Neural progenitor cell (in vitro differentiated cells): ENCODE measurements around the gene ACACA. TPM values are rescaled to one million over a fixed set of nuclear protein-coding genes. Genes with fewer than 3 reads are reported as not detected.
A peak's percentile ranks its signal among the peaks of the same experiment; 100 is the strongest.

Source experiments
- DNase-seq: peaks from one replicate; pipeline ENCODE4 v3.0.0-alpha.2; 2016; ENCODE audit warnings: low spot score
- H2AFZ ChIP-seq: fragments of 200-600 bp; sonication (generic); replicated peaks from 2 replicates; pipeline ENCODE4 v1.6.1; 2016; ENCODE audit warnings: antibody characterized with exemption
- H3F3A ChIP-seq: fragments of 200-600 bp; sonication (generic); 2 replicates; pipeline ENCODE4 v1.6.1; 2016; ENCODE audit warnings: antibody characterized with exemption, low read depth
- H3K27ac ChIP-seq: fragments of 200-600 bp; sonication (generic); 2 replicates; pipeline ENCODE4 v1.5.1; 2016; ENCODE audit warnings: mild to moderate bottlenecking
- H3K27me3 ChIP-seq: fragments of 200-600 bp; sonication (generic); 2 replicates; pipeline ENCODE4 v1.6.1; 2016; ENCODE audit warnings: mild to moderate bottlenecking, moderate library complexity
- H3K36me3 ChIP-seq: fragments of 200-600 bp; sonication (generic); 2 replicates; pipeline ENCODE4 v1.5.1; 2016
- H3K4me1 ChIP-seq: fragments of 200-600 bp; sonication (generic); 2 replicates; pipeline ENCODE4 v1.6.1; 2016; ENCODE audit warnings: mixed run types
- H3K4me2 ChIP-seq: fragments of 200-600 bp; sonication (generic); 2 replicates; pipeline ENCODE4 v1.6.1; 2016
- H3K4me3 ChIP-seq: fragments of 200-600 bp; sonication (generic); 2 replicates; pipeline ENCODE4 v1.5.1; 2016
- H3K79me2 ChIP-seq: fragments of 200-600 bp; sonication (generic); 2 replicates; pipeline ENCODE4 v1.6.1; 2016; ENCODE audit warnings: low read depth
- H3K9ac ChIP-seq: fragments of 200-600 bp; sonication (generic); 2 replicates; pipeline ENCODE4 v1.6.1; 2016
- H3K9me3 ChIP-seq: fragments of 200-600 bp; sonication (generic); 2 replicates; pipeline ENCODE4 v1.5.1; 2016; ENCODE audit warnings: low read depth
- H4K20me1 ChIP-seq: fragments of 200-600 bp; sonication (generic); 2 replicates; pipeline ENCODE4 v1.6.1; 2016; ENCODE audit warnings: low read depth
- H3K27ac Mint-ChIP-seq: 3 replicates; pipeline ENCODE4 v1.8.0; 2021; ENCODE audit warnings: mixed read lengths
- H3K27me3 Mint-ChIP-seq: 2 replicates; pipeline ENCODE4 v1.8.0; 2022; ENCODE audit warnings: low read depth, mild to moderate bottlenecking, inconsistent platforms, moderate library complexity, mixed read lengths; ENCODE audit not compliant: insufficient read depth
- H3K36me3 Mint-ChIP-seq: 3 replicates; pipeline ENCODE4 v1.8.0; 2021; ENCODE audit warnings: mixed read lengths
- H3K4me1 Mint-ChIP-seq: 3 replicates; pipeline ENCODE4 v1.8.0; 2021; ENCODE audit warnings: mixed read lengths
- H3K4me3 Mint-ChIP-seq: 3 replicates; pipeline ENCODE4 v1.8.0; 2021; ENCODE audit warnings: mild to moderate bottlenecking, moderate library complexity, mixed read lengths
- H3K9me3 Mint-ChIP-seq: 3 replicates; pipeline ENCODE4 v1.8.0; 2020; ENCODE audit warnings: mixed read lengths
- EZH2 ChIP-seq: fragments of 200-600 bp; sonication (generic); IDR thresholded peaks from 2 replicates; pipeline ENCODE4 v1.6.1; 2017; ENCODE audit warnings: antibody characterized with exemption, mild to moderate bottlenecking, moderate library complexity
- EZH2phosphoT487 ChIP-seq: fragments of 200-600 bp; sonication (generic); IDR thresholded peaks from 2 replicates; pipeline ENCODE4 v1.6.1; 2017; ENCODE audit warnings: antibody characterized with exemption
- total RNA-seq: library from RNA; depleted of rRNA; stranded (reverse); fragments of >200 nt; gene quantifications from 2 replicates; pipeline ENCODE4 v1.2.3, GENCODE V29; 2015; ENCODE audit warnings: low replicate concordance
- TF ChIP-seq, protein P1 (sequence below): fragments of 200-600 bp; sonication (generic); IDR thresholded peaks from 2 replicates; pipeline ENCODE4 v1.5.1; 2017; ENCODE audit warnings: antibody characterized with exemption, mild to moderate bottlenecking

Gene ACACA
- 88.6 and 94.9 TPM in 2 replicates for total RNA-seq

DNA sequence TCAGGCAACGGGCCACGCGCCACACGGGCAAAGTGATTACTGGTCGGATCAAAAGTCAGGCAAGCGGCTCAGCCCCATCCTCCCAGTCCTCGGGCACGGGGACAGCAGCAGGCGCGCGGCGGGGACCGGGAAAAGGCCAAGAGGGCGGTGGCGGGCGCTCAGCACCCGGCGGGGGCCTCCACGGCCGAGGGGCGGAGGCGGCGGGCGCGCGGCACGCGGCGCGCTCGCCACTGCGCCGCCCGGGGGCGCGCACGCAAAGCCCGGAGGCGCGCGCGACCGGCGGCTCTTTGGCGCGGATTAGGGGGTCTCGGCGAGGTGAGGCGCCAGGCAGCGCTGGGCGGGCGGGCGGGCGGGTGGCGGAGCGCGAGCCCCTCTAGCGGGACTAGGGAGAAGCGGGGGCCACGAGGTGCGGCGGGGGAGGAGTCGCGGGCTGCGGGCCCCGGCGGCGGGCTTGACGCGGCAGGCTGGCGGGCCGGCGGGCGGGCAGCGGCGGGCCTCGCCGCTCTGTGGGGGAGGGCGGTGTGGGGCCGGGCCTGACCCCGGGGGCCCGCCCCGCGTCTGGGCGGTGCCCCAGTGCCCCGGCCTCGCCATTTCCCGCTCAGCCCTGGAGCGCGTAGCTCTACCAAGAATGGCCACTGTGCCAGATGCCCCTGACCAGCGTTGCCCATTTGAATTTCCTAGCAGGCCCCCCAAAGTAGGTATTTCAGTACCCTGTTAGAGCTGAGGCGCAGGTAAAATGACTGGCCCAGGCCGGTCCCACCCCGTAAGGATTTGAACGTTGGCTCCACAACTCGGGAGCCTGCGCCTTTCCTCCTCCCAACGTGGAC lies at the start of gene ACACA, which contains the start of gene TADA2A:
Gene ACACA, minus strand, starts transcription at position 202 of the 827 bp plus-strand sequence. CDS start 537 bp downstream, outside the sequence.
Gene TADA2A, plus strand, starts transcription at position 252 of the 827 bp plus-strand sequence. CDS start 4,480 bp downstream, outside the sequence.
- Histone ChIP-seq H3K4me2 (peak within 1 kb of the TSS; percentile 96), H3K9ac (peak within 1 kb of the TSS; percentile 47), H2AFZ (peak within 1 kb of the TSS; percentile 87), H4K20me1 (no peaks in the 10 kb centered on the region), H3K4me3 (peak within 1 kb of the TSS; percentile 72), H3K79me2 (peaks cover 48% of the 10 kb centered on the region), H3K9me3 (no peaks in the 10 kb centered on the region), H3F3A (peaks cover 27% of the 10 kb centered on the region), H3K27me3 (no peaks in the 10 kb centered on the region), H3K27ac (peak within 1 kb of the TSS; percentile 84), H3K4me1 (peaks cover 6% of the 10 kb centered on the region), H3K36me3 (no peaks in the 10 kb centered on the region)
- TF ChIP-seq EZH2 (no peak), EZH2phosphoT487 (no peak)
- H3K4me1 Mint-ChIP-seq = peaks cover 27% of the 10 kb centered on the region
- H3K27me3 Mint-ChIP-seq = peaks cover 9% of the 10 kb centered on the region
- peaks cover 15% of the 10 kb centered on the region for H3K36me3 Mint-ChIP-seq
- H3K4me3 Mint-ChIP-seq = peak within 1 kb of the TSS; percentile 98
- peak within 1 kb of the TSS; percentile 95 for H3K27ac Mint-ChIP-seq
- peak; percentile 94 for DNase-seq
- H3K9me3 Mint-ChIP-seq = no peaks in the 10 kb centered on the region

DNA sequence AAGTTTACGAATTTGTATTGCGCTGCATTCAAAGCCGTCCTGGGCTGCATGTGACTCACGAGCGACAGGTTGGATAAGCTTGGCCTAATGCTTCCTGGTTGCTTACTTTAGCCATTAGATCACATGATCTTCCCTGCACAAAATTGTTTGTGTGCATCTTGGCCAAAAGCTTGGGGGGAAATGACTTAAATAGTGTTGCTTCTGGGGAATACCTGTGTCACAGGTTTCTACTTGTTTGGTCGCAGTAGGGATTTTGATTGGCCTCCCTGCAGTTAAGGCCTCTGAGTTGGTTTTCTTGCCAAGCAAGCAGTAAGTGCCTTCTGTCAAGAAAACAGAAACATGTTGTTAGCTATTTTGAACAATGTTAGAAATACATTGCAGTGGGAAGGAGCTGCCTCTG lies 43.5 kb upstream of the ACACA start:
- TF ChIP-seq EZH2 (no peak), EZH2phosphoT487 (no peak)
- TF ChIP-seq, protein P1, sequence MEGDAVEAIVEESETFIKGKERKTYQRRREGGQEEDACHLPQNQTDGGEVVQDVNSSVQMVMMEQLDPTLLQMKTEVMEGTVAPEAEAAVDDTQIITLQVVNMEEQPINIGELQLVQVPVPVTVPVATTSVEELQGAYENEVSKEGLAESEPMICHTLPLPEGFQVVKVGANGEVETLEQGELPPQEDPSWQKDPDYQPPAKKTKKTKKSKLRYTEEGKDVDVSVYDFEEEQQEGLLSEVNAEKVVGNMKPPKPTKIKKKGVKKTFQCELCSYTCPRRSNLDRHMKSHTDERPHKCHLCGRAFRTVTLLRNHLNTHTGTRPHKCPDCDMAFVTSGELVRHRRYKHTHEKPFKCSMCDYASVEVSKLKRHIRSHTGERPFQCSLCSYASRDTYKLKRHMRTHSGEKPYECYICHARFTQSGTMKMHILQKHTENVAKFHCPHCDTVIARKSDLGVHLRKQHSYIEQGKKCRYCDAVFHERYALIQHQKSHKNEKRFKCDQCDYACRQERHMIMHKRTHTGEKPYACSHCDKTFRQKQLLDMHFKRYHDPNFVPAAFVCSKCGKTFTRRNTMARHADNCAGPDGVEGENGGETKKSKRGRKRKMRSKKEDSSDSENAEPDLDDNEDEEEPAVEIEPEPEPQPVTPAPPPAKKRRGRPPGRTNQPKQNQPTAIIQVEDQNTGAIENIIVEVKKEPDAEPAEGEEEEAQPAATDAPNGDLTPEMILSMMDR = no peak
- no peaks in the 10 kb centered on the region for H3K36me3 ChIP-seq
- no peaks in the 10 kb centered on the region for H3K9me3 ChIP-seq
- peaks cover 36% of the 10 kb centered on the region for H3K4me1 Mint-ChIP-seq
- no peaks in the 10 kb centered on the region for H3K27me3 ChIP-seq
- no peaks in the 10 kb centered on the region for H3K27me3 Mint-ChIP-seq
- DNase-seq = no peak
- H3F3A ChIP-seq = peaks cover 33% of the 10 kb centered on the region
- H2AFZ ChIP-seq = no peak overlapping the region
- H3K9ac ChIP-seq = no peak overlapping the region
- H3K36me3 Mint-ChIP-seq = peaks cover 13% of the 10 kb centered on the region
- no peak overlapping the region for H3K27ac Mint-ChIP-seq
- H3K27ac ChIP-seq = peak overlapping the region; percentile 13
- H3K9me3 Mint-ChIP-seq = no peaks in the 10 kb centered on the region
- H3K4me3 Mint-ChIP-seq = no peak overlapping the region
- peaks cover 30% of the 10 kb centered on the region for H3K4me1 ChIP-seq
- no peak overlapping the region for H3K4me3 ChIP-seq
- H3K79me2 ChIP-seq = no peaks in the 10 kb centered on the region
- H3K4me2 ChIP-seq = no peak overlapping the region
- peaks cover 10% of the 10 kb centered on the region for H4K20me1 ChIP-seq

DNA sequence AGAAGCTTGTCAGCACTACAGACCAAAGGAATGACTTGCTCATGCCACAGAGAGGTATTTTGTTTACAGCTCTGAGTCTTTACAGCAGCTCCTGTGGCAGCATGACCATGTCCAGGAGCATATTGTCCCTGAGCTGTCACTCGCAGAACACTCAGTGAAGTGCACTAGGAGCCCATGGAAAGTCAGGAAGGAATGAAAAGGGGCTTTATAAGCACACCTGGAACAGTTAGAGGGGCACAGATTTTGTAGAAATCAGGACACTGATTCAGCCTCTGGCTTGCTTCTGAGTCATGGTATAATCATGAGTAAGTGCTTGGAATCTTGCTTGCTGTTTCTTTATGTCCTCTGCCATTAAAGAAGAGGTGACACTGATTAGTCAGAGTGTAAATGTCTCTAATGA lies 41.0 kb upstream of the ACACA start:
- peak overlapping the region; percentile 81 for H3K27ac Mint-ChIP-seq
- TF ChIP-seq EZH2 (no peak), EZH2phosphoT487 (no peak)
- TF ChIP-seq, protein P1 = no peak
- H3K4me1 ChIP-seq = peaks cover 31% of the 10 kb centered on the region
- no peak for DNase-seq
- no peak overlapping the region for H3K27ac ChIP-seq
- H3K9me3 Mint-ChIP-seq = no peaks in the 10 kb centered on the region
- no peak overlapping the region for H3K9ac ChIP-seq
- H3K4me3 ChIP-seq = no peak overlapping the region
- H4K20me1 ChIP-seq = peaks cover 10% of the 10 kb centered on the region
- no peak overlapping the region for H3K4me2 ChIP-seq
- no peaks in the 10 kb centered on the region for H3K9me3 ChIP-seq
- peaks cover 42% of the 10 kb centered on the region for H3F3A ChIP-seq
- no peaks in the 10 kb centered on the region for H3K27me3 Mint-ChIP-seq
- peaks cover 10% of the 10 kb centered on the region for H3K36me3 Mint-ChIP-seq
- peaks cover 32% of the 10 kb centered on the region for H3K4me1 Mint-ChIP-seq
- no peaks in the 10 kb centered on the region for H3K27me3 ChIP-seq
- no peak overlapping the region for H3K4me3 Mint-ChIP-seq
- no peak overlapping the region for H2AFZ ChIP-seq
- no peaks in the 10 kb centered on the region for H3K36me3 ChIP-seq
- H3K79me2 ChIP-seq = no peaks in the 10 kb centered on the region
